ENCODE data around the gene PDE11A.
A peak's percentile ranks its signal among the peaks of the same experiment; 100 is the strongest.
"Not testable (repeated sequence)": the region's sequence is repeated elsewhere in the genome, so short reads cannot be mapped to it uniquely, and the experiment has no call there.

PDE11A gene

DNA sequence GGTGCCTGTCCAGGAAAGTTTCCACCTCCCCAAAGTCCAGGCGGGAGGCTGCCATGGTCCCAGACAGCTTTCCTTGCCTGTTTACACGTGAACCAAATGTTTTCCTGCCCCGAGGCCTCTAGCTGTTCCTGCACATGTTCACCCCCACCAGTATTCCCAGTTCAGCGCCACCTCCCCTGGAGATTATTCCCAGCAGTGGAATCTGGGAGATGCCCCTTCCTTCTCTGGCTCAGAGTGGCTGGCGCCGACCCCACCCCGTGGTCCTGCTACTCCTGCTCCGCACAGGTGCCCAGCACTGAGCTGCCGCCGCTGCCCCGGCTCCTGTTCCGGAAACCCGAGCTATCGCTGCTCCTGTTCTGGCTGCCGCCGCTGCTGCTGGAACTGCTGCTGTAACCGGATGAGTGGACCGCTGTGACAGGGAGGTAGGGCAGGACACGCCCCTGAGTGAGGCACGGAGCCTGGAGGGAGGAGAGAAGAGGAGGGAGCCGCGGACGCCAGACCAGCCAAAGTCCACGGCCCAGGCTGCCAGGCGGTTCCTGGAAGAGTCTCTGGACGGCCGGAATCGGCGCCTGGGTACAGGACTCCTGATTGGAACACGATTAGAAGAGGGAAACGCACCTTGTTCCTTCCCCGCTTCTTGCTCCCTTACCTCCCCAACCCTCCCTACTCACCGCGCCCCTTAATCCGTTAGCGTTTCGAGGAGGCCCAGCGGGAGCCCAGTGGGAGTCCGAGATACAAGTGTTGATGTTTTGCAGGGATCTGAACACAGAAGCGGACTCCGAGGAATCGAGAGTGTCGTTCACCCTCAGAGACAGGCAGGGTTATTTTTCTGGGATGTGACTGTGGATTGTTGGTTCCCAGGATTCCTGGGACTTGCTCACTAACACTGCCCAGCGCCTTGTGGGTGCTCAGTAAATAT, at the start of gene PDE11A:
Gene PDE11A, minus strand, starts transcription at position 395 of the 919 bp plus-strand sequence. Its CDS starts 340 bp downstream, at position 55.
- DNase-seq, result no peak

- DNase-seq, result no peak
Measured at GRCh38 chr2:178119179-178119922, 46.8 kb upstream of the PDE11A start.

DNA sequence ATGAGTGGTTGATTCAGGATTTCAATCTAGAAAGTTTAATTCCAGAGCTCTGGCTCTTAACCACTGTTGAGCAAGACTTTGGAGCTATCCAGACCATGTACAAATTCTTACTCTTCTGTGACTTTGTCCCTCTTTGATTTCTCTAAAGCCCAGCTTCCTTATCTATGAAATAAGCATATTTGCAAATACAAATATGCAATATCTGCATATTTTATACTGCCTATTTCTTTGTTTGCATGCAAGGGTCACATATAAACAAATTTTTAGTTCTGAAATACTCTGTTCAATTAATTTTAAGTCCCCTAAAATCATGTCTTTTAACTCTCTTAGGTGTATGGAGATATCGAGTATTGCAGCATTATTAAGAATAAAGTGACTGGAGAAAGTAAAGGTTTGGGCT, 45.1 kb upstream of the PDE11A start:
- no peak for DNase-seq

GRCh38 chr2:178115271-178115670, 42.7 kb upstream of the PDE11A start:
- DNase-seq, result no peak

GRCh38 chr2:178114462-178114861, 41.9 kb upstream of the PDE11A start:
- DNase-seq, result no peak

- DNase-seq, result peak; percentile 58
Measured at GRCh38 chr2:178112202-178113152, 39.9 kb upstream of the PDE11A start, which contains the start of gene RBM45. Gene RBM45, plus strand, starts transcription at chr2:178112437. Its CDS starts 110 bp downstream, at chr2:178112547.

DNA sequence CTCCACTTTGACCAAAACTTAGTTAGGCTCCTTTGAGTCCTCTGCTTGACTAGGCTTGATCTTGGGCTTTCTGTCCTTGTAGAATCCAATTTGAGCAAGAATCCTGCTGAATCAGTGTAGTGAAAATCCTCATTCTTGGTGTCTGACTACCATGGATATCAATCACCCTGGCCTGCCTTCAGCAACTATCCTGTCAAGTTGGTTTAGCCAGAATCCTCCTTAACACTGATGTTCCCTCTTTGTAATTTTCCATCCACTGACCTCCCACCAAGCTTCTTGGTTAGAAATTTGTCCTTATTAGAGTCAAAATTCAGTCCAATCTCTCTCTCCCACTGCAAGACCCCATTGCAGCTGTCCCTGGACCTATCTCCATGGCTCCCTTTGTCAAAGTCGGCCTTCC, 39.2 kb upstream of the PDE11A start:
- DNase-seq, result no peak

GRCh38 chr2:178110681-178111080, 38.1 kb upstream of the PDE11A start:
- DNase-seq, result no peak

DNA sequence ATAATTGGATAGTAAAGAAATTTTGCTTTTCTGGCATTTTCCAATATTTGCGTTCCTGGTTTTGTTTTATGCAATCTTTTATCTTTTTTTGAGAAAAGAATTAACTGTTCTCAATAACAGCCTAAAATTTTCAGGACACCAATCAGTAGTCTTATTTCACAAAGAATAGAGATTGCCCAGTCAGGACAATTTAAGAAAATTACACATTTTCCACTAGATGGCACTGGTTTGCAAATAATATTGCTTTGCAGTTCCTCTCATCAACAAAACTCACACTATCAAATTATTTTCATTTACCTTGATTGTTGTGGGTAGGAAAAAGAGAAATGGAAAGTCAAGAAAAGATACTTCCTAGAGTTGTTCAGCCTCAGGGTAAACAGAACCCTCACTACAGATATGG, 37.2 kb upstream of the PDE11A start:
- DNase-seq, result peak; percentile 6

- no peak for DNase-seq
Measured at GRCh38 chr2:178108176-178108575, 35.6 kb upstream of the PDE11A start.

GRCh38 chr2:178106053-178106452, 33.5 kb upstream of the PDE11A start:
- no peak for DNase-seq

GRCh38 chr2:178105566-178105965, 33.0 kb upstream of the PDE11A start:
- DNase-seq, result no peak

- no peak for DNase-seq
Measured at GRCh38 chr2:178101321-178102079, 28.9 kb upstream of the PDE11A start.

- DNase-seq, result no peak
Measured at GRCh38 chr2:178093471-178093870, 20.9 kb upstream of the PDE11A start.

GRCh38 chr2:178088774-178089270, 16.2 kb upstream of the PDE11A start:
- DNase-seq, result no peak

DNA sequence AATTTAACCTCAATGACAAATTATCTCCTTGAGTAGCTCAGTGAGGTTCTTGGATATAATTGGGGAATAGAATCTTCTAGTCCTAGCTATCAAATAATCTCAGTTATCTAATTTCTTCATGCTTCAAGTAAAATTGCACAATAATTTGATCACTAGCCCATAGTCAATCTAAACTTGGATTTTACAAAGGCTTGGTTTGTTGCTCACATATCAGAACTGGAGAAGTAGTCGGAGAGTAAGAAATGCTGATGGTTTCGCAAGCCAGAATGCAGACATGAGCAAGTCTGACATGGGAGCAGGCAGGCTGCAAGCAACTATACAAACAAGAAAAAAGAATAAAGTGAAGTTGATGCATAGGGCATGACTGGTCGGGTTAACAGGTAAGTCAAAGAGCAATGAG, 11.7 kb upstream of the PDE11A start:
- no peak for DNase-seq

- no peak for DNase-seq
Measured at GRCh38 chr2:178082408-178083045, 9.9 kb upstream of the PDE11A start.

GRCh38 chr2:178079279-178079678, 6.7 kb upstream of the PDE11A start:
- not testable (repeated sequence) for DNase-seq

GRCh38 chr2:178076130-178076529, 3.6 kb upstream of the PDE11A start:
- DNase-seq, result no peak

GRCh38 chr2:178075006-178075326, 2.4 kb upstream of the PDE11A start:
- DNase-seq, result no peak

All from GF-D8 (cell line).